Activated T-helper 1 cell treated with anti-CD3 and anti-CD28 coated beads, Interleukin-12 subunit alpha, Interleukin-12 subunit beta, Interleukin-2, Interleukin-4 antibody, amounts not matched to agents 30 ng/mL and 10 ng/mL and 1 ng/mL, durations not matched to agents 14 hours and 24 hours and 36 hours (primary cell): ENCODE data around the gene FRMD4B. TPM values are rescaled to one million over a fixed set of nuclear protein-coding genes. Genes with fewer than 3 reads are reported as not detected.

Experiments
- DNase-seq: peaks from one replicate; pipeline ENCODE4 v3.0.0; 2021; ENCODE audit warnings: low spot score
- H3K27ac Mint-ChIP-seq: one replicate; pipeline ENCODE4 v1.8.0; 2021; ENCODE audit warnings: mild to moderate bottlenecking, mixed read lengths
- H3K27me3 Mint-ChIP-seq: one replicate; pipeline ENCODE4 v1.8.0; 2022; ENCODE audit warnings: mild to moderate bottlenecking, moderate library complexity, mixed read lengths; ENCODE audit not compliant: insufficient read depth
- H3K36me3 Mint-ChIP-seq: one replicate; pipeline ENCODE4 v1.8.0; 2021; ENCODE audit warnings: low read depth, mixed read lengths
- H3K4me1 Mint-ChIP-seq: one replicate; pipeline ENCODE4 v1.8.0; 2021; ENCODE audit warnings: low read depth, mixed read lengths
- H3K4me3 Mint-ChIP-seq: one replicate; pipeline ENCODE4 v1.8.0; 2021; ENCODE audit warnings: mild to moderate bottlenecking, moderate library complexity, mixed read lengths
- H3K9me3 Mint-ChIP-seq: one replicate; pipeline ENCODE4 v1.8.0; 2021; ENCODE audit warnings: mixed read lengths
- intact Hi-C: fragments of 100-400 bp; cut with micrococcal nuclease; formaldehyde crosslinking; loops from one replicate; pipeline ENCODE4 v1.15.1; 2024
- total RNA-seq: library from RNA; stranded (reverse); gene quantifications from 2 replicates; pipeline ENCODE4 v1.2.3, GENCODE V29; 2022

The FRMD4B gene
- total RNA-seq, 1 donor from 2014 or later: 83.6 TPM

DNA sequence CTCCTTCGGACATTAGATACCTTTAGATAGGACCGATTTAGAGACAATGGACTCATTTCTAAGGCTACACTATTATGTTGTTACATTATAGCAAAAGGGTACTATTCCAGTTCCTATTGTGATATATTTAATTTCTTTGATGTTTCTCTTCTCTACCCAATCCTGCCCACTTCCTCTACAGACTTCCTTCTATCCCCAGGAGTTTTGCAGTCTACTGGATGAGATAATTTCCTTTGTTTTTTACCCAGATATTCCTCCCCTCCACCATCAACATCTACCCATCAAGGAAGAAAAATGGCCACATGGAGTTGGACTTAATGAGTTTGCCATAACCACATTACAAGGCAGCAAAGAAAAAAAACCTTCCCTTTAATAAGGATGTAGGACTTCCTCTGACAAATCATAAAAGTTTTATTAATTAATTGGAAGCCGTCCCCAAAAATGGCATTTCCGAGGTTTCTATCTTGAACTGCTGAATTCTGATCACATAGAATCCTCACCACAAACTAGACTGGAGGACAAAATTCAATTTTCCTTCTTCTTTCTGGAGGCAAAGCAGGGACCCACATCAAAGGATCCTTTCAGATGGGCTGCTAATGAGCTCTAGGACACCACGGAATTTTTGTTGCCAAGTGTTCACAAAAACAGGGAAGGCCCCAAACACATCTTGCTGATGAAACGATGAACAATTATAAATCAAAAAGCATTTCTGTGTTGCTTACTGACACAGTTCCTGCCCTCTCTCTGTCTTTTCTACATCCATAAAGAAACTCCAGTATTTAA is 33.4 kb downstream of the FRMD4B start:
- intact Hi-C loops: loop anchor here (1.0 kb wide), 1 partner anchor 28 kb away; no protein-coding TSS in a partner anchor

DNA sequence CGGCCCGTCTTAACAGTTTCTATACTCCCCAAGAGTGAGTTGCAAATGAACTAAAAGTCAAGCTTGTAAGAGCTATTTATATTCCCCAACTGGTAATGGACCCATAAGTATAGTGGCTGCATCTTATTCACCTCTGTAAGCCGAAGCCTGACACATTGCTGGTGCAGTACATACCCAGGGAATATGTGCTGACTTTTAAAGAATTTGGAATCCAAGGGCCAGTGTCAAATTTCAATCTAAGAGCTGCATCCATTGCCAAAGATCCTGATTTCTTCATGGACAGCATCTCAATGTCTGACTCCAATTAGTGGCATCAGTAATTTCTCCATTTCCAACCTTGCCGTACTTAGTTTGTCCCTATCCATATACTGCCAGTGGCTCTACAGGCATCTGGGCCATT is 42.0 kb downstream of the FRMD4B start:
- peaks cover 4% of the 10 kb centered on the region for H3K9me3 Mint-ChIP-seq
- intact Hi-C loops: no loop called here
- H3K4me1 Mint-ChIP-seq: peaks cover 9% of the 10 kb centered on the region
- DNase-seq: no peak
- no peak overlapping the region for H3K4me3 Mint-ChIP-seq
- H3K36me3 Mint-ChIP-seq: peaks cover 4% of the 10 kb centered on the region
- H3K27me3 Mint-ChIP-seq: peaks cover 9% of the 10 kb centered on the region
- H3K27ac Mint-ChIP-seq: no peak overlapping the region

More for the DNA sequence above, 33.4 kb downstream of the FRMD4B start:
- Mint-ChIP-seq H3K9me3 (no peaks in the 10 kb centered on the region), H3K27me3 (peaks cover 16% of the 10 kb centered on the region), H3K36me3 (peaks cover 3% of the 10 kb centered on the region), H3K4me1 (peaks cover 30% of the 10 kb centered on the region), H3K27ac (no peak overlapping the region), H3K4me3 (peak overlapping the region; percentile 84)
- no peak for DNase-seq

DNA sequence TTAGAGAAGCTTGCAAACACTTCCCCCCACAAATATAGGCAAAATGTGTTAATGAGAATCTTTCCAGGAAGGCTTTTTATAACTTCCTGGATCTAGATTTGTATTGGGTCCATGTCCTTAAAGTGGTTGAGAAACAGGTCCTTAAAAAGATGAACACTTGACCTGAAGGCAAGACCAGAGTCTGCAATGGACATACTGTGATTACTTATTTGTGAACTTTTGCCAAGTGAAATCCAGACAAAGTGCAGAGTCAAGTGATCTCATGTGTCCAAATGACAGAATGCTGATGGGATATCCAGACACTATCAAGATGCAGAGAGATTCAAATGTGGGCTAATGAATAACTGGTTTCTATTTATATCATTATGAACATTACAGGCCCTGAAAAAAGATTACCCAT is 43.8 kb downstream of the FRMD4B start:
- no peak overlapping the region for H3K4me3 Mint-ChIP-seq
- intact Hi-C loops: no loop called here

DNA sequence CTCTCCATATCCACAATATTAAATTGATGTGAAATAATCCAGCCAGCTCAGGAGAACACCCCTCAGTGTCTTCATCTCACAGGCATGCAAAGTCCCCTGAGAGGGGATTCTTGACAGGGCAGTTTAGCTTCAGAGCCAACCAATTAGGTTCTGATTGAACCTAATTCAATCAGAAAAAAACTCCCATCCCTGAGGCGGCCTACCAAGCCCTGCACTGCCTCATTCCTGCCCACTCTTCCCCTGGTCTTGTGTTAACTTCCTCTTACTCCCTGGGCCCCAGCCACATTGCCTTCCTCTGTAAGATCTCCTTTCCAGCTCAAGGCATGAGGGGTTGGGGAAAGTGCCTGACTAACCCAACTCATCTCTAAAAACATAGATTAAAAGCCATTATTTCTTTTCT is 46.1 kb downstream of the FRMD4B start:
- DNase-seq: no peak
- intact Hi-C loops: no loop called here
- H3K36me3 Mint-ChIP-seq: peaks cover 5% of the 10 kb centered on the region
- H3K27ac Mint-ChIP-seq: peak overlapping the region; percentile 22
- no peak overlapping the region for H3K4me3 Mint-ChIP-seq
- peaks cover 8% of the 10 kb centered on the region for H3K9me3 Mint-ChIP-seq
- peaks cover 9% of the 10 kb centered on the region for H3K4me1 Mint-ChIP-seq
- peaks cover 3% of the 10 kb centered on the region for H3K27me3 Mint-ChIP-seq

More for the DNA sequence above, 43.8 kb downstream of the FRMD4B start:
- H3K9me3 Mint-ChIP-seq: peaks cover 4% of the 10 kb centered on the region
- no peak for DNase-seq
- H3K4me1 Mint-ChIP-seq: peaks cover 9% of the 10 kb centered on the region
- H3K27me3 Mint-ChIP-seq: peaks cover 6% of the 10 kb centered on the region
- H3K36me3 Mint-ChIP-seq: peaks cover 8% of the 10 kb centered on the region
- no peak overlapping the region for H3K27ac Mint-ChIP-seq

DNA sequence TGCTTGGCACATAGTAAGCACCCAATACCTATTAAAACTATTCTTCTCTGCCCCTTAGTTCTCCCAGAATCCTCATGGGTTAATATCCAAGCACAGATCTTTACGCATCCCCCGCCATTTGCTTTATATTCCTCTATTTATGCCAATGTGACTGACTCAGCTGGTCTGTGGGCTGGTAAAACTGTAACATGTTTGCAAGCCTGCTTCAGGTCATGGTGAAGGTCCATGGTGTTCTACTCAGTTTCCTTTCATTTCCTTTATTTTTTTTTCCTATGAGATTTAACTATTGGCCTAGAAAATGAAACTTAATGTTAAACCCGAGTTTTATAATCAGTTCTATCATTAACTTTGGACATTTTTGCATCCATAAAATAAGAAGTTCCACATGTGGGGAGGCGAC is 47.0 kb downstream of the FRMD4B start:
- Mint-ChIP-seq H3K9me3 (peaks cover 8% of the 10 kb centered on the region), H3K4me3 (no peak overlapping the region), H3K27ac (no peak overlapping the region), H3K36me3 (peaks cover 5% of the 10 kb centered on the region), H3K4me1 (peaks cover 9% of the 10 kb centered on the region), H3K27me3 (peaks cover 3% of the 10 kb centered on the region)
- no peak for DNase-seq
- intact Hi-C loops: no loop called here

DNA sequence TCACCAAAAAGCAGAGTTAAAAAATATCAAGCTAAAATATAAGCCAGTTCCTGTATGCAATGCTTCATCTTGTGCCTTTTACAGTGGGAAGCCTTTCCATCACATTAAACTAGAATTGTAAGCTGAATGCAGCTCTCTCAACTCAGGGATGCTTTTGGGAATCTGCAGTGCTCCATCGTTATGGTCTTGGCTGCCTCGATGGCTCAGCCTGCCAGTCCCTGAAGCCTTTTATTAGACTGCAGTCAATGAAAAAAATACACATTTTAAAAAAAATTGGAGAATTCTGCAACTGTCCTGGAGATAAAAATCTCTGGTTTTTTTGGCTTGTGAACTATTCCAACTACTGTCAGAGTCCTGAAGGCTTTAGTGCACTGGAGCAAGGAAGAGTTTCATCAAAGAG is 53.0 kb downstream of the FRMD4B start:
- Mint-ChIP-seq H3K4me3 (no peak overlapping the region), H3K36me3 (peaks cover 6% of the 10 kb centered on the region), H3K27ac (no peak overlapping the region), H3K4me1 (peaks cover 11% of the 10 kb centered on the region), H3K27me3 (peaks cover 1% of the 10 kb centered on the region), H3K9me3 (peaks cover 8% of the 10 kb centered on the region)
- DNase-seq: no peak
- intact Hi-C loops: no loop called here

DNA sequence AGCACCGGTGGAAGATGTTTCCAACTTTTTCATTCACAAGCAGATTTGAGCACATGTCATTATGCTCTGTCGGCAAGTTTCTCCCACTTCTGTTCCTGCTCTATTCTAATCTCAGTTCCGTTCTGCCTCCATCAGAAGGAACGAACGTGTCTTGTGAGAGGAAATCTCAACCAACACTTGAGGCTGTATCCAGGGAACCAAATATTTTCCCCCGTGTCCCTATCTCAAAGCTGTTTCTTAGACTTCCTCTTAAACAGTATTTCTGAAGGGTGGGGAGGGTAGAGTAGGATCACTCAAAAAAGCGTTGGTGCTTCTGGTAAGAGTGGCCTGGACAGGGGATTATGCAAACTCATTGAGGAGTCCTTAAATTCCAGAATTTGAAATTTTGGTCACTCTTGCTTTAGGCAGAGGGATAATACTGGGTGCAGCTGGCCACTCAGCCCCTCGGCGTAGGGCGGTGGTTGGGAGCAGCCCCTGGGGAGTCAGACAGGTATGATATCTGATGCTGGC is 54.9 kb downstream of the FRMD4B start:
- Mint-ChIP-seq H3K36me3 (peaks cover 6% of the 10 kb centered on the region), H3K9me3 (peaks cover 2% of the 10 kb centered on the region), H3K4me3 (no peak overlapping the region), H3K4me1 (peaks cover 29% of the 10 kb centered on the region), H3K27ac (peak overlapping the region; percentile 16), H3K27me3 (no peaks in the 10 kb centered on the region)
- intact Hi-C loops: no loop called here
- no peak for DNase-seq

DNA sequence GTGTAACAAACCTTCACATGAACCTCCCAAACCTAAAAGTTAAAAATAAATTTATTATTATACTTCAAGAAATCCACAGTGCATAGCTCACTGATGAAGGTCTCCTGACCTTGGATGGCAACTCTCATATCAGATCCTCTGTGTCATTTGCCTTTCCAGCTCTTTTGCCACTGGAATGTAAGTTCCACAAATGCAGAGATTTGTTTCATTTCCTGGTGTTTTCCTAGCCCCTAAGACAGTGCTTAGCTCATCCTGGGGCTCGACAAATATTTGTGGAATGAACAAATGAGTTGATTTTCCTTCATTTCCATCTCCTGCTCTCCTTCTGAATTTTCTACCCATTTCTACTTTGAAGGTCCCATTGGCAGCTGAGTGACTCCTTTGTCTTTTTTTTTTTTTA is 56.0 kb downstream of the FRMD4B start:
- H3K4me3 Mint-ChIP-seq: no peak overlapping the region
- intact Hi-C loops: loop anchor here (5.0 to 10.0 kb wide), 2 partner anchors 37 to 615 kb away; no protein-coding TSS in a partner anchor
- no peaks in the 10 kb centered on the region for H3K9me3 Mint-ChIP-seq

DNA sequence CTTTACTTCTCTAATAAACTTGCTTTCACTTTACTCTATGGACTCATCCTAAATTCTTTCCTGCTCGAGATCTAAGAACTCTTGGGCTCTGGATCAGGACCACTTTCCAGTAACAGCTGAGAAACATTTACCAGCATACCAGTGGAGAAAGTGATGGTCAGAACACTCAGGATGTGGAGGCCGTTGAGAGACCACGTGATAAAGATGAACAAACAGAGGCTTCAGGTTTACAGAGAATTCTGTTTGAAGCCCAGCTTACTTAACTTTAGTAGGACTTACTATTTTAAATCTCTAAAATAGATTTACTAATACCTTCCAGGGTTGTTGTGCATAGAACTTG is 57.0 kb downstream of the FRMD4B start:
- Mint-ChIP-seq H3K27ac (peak overlapping the region; percentile 89), H3K9me3 (no peaks in the 10 kb centered on the region), H3K36me3 (peaks cover 6% of the 10 kb centered on the region), H3K4me3 (peak overlapping the region; percentile 54), H3K27me3 (no peaks in the 10 kb centered on the region), H3K4me1 (peaks cover 49% of the 10 kb centered on the region)
- no peak for DNase-seq
- intact Hi-C loops: loop anchor here (5.0 to 10.0 kb wide), 2 partner anchors 38 to 616 kb away; no protein-coding TSS in a partner anchor

More for the DNA sequence above, 56.0 kb downstream of the FRMD4B start:
- Mint-ChIP-seq H3K4me1 (peaks cover 40% of the 10 kb centered on the region), H3K27me3 (no peaks in the 10 kb centered on the region), H3K36me3 (peaks cover 6% of the 10 kb centered on the region), H3K27ac (no peak overlapping the region)
- DNase-seq: no peak

DNA sequence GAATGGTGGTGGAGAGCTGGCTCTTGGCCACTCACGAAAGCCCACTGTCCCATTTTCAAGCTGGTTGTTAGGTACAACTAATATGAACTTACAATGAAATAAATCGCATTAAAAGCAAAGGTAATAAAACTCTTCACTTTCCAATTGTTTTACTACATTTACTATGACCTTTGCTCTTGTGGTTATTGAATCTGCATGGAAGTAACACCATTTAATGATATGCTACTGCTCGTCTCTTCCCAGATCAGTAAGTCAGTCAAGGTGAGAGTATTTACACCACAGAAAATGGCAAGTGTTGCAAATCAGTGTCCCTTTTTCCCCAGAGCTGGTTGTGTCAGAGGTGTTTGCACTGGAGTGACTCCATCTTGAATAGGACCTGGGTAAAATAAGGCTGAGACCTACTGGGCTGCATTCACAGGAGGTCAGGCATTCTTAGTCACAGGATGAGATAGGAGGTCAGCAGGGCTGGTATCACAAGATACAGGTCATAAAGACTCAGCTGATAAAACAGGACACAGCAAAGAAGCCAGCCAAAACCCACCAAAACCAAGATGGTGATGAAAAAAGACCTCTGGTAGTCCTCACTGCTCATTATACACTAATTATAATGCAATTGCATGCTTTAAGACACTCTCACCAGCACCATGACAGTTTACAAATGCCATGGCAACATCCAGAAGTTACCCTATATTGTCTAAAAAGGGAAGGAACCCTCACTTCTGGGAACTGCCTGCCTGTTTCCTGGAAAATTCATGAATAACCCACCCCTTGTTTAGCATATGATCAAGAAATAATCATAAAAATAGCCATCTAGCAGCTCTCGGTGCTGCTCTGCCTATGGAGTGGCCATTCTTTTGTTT is 57.6 kb downstream of the FRMD4B start:
- Mint-ChIP-seq H3K4me1 (peaks cover 51% of the 10 kb centered on the region), H3K9me3 (no peaks in the 10 kb centered on the region)

DNA sequence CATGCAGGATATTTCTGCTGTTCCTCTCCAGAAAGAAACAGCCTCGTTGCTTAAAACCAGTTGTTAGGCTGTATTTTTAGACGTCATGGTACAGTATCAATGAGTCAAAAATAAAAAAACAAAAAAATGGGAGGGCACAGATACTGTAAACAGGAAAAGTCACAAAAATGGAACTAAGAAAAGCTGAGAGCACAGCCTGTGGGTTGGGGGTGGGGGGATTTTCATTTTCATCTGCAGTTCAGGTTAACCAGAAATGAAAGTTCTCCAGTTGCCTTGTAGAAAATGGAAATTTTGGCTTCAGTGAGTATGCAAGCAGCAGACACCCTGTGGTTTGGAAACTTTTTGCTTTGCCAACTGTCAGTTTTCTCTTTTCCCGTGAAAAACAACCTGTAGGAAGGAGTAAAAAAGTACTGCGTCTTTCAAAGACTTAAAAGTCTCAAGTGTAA is 59.0 kb downstream of the FRMD4B start:
- H3K27me3 Mint-ChIP-seq: peaks cover 1% of the 10 kb centered on the region
- H3K27ac Mint-ChIP-seq: peak overlapping the region; percentile 89
- H3K36me3 Mint-ChIP-seq: peaks cover 3% of the 10 kb centered on the region

More for the DNA sequence above, 57.6 kb downstream of the FRMD4B start:
- Mint-ChIP-seq H3K36me3 (peaks cover 6% of the 10 kb centered on the region), H3K27me3 (no peaks in the 10 kb centered on the region), H3K27ac (peak overlapping the region; percentile 89), H3K4me3 (peak overlapping the region; percentile 54)
- no peak for DNase-seq
- intact Hi-C loops: loop anchor here (5.0 to 10.0 kb wide), 2 partner anchors 39 to 616 kb away; no protein-coding TSS in a partner anchor

DNA sequence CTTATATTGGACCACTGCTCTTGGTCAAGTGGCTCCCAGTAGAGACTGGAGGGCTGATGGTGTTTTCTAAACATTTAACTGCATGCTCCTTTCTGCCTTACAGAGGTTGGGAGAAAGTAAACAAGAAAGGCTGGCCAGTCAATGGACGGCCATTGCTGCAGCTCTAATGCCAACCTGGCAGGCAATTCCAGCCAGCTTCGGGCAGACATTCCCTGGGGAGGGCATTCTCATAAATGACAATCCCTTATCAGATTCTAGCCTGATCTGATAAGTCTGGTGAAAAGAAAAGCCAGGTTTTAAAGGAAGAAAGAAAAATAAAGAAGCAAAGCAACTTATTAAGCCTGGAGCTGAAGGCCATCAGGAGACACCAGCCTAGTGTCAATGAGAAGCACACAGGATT is 60.7 kb downstream of the FRMD4B start:
- Mint-ChIP-seq H3K4me1 (peaks cover 56% of the 10 kb centered on the region), H3K36me3 (peaks cover 3% of the 10 kb centered on the region), H3K4me3 (no peak overlapping the region), H3K27ac (peak overlapping the region; percentile 85), H3K27me3 (peaks cover 1% of the 10 kb centered on the region), H3K9me3 (no peaks in the 10 kb centered on the region)
- intact Hi-C loops: loop anchor here (5.0 to 10.0 kb wide), 2 partner anchors 42 to 620 kb away; no protein-coding TSS in a partner anchor
- DNase-seq: no peak

More for the DNA sequence above, 59.0 kb downstream of the FRMD4B start:
- intact Hi-C loops: loop anchor here (1.0 to 10.0 kb wide), 15 partner anchors 21 to 1978 kb away; partner anchors contain the start of genes ARL6IP5, EOGT, FRMD4B and TMF1
- no peaks in the 10 kb centered on the region for H3K9me3 Mint-ChIP-seq
- peak; percentile 67 for DNase-seq
- peak overlapping the region; percentile 12 for H3K4me3 Mint-ChIP-seq
- peaks cover 56% of the 10 kb centered on the region for H3K4me1 Mint-ChIP-seq
